NB4 (cell line): ENCODE results near the gene P2RY12.

Experiments
- DNase-seq: peaks from one replicate; pipeline ENCODE4 v3.0.0; 2010; ENCODE audit warnings: low read depth
- H3K4me3 ChIP-seq: one replicate; pipeline ENCODE4 v1.5.1; 2011; ENCODE audit warnings: mild to moderate bottlenecking, low read depth, low read length, moderate library complexity
- MYC ChIP-seq: IDR thresholded peaks from 2 replicates; pipeline ENCODE4 v1.6.1; 2011; ENCODE audit warnings: low read depth, low read length
- POLR2A ChIP-seq: IDR thresholded peaks from 2 replicates; pipeline ENCODE4 v1.6.1; 2011; ENCODE audit warnings: mild to moderate bottlenecking; ENCODE audit not compliant: insufficient read length; ENCODE audit errors: extremely low read depth
- TF ChIP-seq, protein P1 (sequence below): IDR thresholded peaks from 2 replicates; pipeline ENCODE4 v1.6.1; 2011; ENCODE audit warnings: low read depth, low read length
- TF ChIP-seq, protein P2 (sequence below): IDR thresholded peaks from one replicate; pipeline ENCODE4 v1.5.1; 2012; ENCODE audit warnings: low read depth, low read length

P2RY12 gene

DNA sequence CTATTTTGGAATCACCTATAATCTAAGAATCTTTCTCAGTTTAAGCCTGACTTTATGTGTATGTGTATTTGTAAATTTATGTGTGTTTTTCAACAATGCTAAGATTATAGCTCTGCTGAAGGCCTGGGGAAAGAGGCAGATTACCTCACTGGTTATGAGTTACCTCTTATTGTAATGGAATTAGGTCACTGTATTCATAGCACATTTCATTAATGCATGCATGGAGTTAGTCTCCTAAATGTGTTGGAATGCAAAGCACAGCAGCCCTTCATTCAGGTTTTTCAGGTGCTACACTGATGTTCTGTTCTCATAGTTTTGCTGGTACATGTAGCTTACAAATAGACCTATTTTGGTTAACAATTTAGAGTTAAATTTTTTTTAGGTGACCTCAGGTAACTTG, 77.4 kb downstream of the P2RY12 start:
- DNase-seq: no peak
- no peak overlapping the region for H3K4me3 ChIP-seq
- TF ChIP-seq, protein P1, sequence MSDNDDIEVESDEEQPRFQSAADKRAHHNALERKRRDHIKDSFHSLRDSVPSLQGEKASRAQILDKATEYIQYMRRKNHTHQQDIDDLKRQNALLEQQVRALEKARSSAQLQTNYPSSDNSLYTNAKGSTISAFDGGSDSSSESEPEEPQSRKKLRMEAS: no peak
- TF ChIP-seq MYC (no peak), POLR2A (no peak)
- TF ChIP-seq, protein P2, sequence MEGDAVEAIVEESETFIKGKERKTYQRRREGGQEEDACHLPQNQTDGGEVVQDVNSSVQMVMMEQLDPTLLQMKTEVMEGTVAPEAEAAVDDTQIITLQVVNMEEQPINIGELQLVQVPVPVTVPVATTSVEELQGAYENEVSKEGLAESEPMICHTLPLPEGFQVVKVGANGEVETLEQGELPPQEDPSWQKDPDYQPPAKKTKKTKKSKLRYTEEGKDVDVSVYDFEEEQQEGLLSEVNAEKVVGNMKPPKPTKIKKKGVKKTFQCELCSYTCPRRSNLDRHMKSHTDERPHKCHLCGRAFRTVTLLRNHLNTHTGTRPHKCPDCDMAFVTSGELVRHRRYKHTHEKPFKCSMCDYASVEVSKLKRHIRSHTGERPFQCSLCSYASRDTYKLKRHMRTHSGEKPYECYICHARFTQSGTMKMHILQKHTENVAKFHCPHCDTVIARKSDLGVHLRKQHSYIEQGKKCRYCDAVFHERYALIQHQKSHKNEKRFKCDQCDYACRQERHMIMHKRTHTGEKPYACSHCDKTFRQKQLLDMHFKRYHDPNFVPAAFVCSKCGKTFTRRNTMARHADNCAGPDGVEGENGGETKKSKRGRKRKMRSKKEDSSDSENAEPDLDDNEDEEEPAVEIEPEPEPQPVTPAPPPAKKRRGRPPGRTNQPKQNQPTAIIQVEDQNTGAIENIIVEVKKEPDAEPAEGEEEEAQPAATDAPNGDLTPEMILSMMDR: no peak

DNA sequence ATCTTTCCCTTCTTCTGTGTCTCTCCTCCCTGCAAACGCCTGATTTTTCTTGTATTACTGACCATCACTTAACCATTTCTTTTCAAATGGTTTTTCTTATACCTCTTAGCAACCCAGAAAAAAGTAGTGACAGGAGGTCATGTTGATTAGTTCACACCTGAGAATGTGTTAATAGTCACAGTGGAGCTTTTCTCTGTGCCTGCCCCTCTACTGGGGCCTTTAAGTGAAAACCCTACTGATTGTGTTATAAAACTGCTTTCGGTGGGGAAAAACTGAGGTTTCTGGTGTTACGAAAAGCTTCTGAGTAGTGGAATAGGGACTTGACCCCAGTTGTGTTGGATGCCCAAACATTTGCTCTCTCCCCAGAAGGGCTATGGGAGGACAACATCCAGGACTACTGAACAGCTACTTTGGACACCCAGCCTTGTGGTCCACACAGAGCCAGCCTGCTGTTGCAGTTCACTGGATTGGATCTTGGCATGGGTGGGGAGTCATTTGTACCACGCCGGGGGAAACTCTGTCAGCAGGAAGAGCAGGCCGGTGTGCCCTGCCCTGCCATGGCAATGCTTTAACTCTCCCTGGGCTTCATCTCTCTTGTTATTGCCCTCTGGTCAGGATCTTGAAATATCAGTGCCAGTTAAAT, 78.3 kb downstream of the P2RY12 start:
- TF ChIP-seq, protein P1: no peak
- TF ChIP-seq, protein P2: no peak
- TF ChIP-seq MYC: no peak
- TF ChIP-seq POLR2A: no peak
- H3K4me3 ChIP-seq: no peak overlapping the region
- no peak for DNase-seq

DNA sequence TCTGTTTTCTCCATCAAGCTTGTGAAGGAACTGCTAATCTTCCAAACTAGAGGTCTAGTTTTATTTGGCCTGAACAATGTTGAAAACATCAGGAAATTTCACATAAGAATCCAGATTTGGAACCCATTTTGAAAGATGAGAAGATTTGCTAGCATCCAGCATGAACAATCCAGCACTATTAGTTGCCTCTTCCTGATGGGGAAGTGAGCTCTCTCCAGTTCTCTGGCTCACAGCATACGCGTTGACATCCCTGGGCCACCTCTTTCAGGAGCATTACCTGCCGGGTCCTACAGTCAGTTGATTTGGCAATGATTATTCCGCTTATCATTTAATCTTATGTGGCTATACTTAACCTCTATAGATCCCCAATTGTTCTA, 78.8 kb downstream of the P2RY12 start:
- H3K4me3 ChIP-seq: no peak overlapping the region
- no peak for DNase-seq
- TF ChIP-seq, protein P1: no peak
- no peak for TF ChIP-seq POLR2A
- TF ChIP-seq MYC: no peak
- TF ChIP-seq, protein P2: no peak

DNA sequence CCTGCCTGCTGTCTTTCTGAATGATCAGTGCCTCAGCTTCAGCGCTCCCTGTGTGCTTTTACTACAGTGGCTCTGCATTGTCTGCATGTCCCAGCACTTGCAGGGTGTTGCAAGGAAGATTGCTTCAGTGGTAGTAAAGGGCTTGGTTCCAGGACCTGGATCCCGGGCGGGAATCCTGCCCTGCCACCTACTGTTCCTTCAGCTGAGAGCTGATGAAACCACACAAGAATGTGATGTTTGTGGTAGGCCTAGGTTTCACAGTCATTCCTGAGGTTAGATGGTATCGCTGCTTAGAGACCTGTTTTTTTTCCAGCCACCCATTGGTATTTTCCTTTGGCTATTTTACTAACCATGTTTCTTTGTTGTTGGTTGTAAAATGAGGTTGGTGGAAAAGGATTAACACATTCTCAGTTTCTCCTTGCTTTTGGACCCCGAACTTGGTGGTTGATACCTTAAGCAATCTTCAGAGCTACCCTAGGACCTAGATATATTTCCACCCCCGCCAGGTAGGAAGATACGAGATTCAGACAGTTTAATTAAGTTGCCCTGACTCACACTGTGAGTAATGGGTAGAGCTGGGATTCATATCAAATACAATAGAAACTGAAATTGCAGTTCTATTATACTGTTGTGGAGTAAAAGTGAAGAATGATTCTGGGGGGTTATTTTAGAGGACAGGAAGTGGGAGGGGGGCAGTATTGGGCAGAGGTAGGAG, 79.3 kb downstream of the P2RY12 start:
- no peak overlapping the region for H3K4me3 ChIP-seq
- TF ChIP-seq POLR2A (no peak), MYC (no peak)
- TF ChIP-seq, protein P2: no peak
- TF ChIP-seq, protein P1: no peak
- no peak for DNase-seq

DNA sequence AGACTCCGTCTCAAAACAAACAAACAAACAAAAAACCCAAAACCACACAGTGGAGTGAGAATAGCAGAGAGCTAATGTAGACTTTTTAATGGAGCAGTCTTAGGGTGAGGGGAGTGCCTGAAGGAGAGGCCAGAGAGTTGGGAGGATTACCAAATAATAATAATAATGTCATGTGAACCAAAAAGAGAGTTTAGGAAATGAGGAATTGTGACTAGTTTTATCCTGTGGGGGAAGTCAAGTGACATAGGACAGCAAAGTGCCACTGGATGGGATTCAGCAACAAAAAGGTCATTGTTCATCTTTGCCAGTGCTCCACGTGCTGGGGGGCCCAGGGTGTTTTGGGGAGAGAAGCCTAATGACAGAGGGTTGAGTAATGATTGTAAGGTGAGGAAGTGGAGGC, 80.8 kb downstream of the P2RY12 start:
- no peak for DNase-seq
- no peak for TF ChIP-seq MYC
- H3K4me3 ChIP-seq: no peak overlapping the region

DNA sequence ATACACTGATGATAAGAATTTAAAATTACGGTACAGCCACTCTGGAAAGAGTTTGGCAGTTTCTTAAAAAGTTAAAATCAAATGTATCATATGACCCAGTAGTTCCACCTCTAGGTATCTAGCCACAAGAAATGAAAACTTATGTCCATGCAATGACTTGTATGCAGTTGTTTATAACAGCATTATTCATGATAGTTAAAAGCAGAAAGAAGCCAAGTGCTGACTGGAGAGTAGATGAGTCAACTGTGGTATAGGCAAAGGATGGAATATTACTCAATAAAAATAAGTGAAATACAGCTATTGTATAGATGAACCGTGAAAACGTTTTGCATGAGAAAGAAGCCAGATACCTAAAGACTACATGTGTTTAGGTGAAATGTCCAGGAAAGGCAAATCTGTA, 82.8 kb downstream of the P2RY12 start:
- H3K4me3 ChIP-seq: no peak overlapping the region
- no peak for TF ChIP-seq MYC
- TF ChIP-seq, protein P2: no peak
- no peak for TF ChIP-seq POLR2A
- TF ChIP-seq, protein P1: no peak
- no peak for DNase-seq
